ENCODE results near the gene ZKSCAN5.

The ZKSCAN5 gene

DNA sequence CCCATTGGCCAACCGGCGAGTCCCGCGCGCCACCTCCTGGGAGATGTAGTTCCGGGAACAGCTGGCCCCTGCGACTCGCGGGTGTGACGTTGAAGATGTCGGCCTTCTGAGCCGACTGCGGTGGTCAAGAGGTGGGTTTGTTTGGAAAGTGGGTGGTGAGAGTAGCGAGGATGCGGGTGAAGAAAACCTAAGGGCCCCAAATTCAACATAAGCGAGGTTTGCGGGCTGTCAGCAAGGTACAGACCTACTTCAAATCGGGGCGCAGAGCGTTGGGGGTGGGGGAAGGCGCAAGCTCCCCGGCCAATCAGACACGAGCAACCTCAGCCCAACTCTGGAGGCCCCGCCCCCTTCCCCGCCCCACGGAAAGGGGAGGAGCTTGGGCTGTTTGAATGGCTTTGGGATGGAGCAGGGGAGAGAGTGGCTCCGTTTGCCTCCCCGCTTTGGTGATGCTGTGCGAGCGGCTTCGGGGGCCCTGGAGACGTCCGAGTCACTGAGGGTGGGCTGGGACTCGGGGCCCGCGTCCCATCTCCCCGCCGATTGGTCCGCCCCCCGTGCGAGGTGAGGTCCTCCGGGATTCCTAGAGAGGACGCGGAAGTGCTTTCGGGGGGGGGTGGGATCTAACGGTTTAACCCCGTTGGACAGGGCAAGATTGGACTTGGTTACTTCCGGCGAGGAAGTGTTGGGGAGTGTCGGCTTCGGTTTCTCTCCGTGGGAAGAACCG, at the start of gene ZKSCAN5:
ZKSCAN5 (plus strand) TSS at position 60 of the 721 bp plus-strand sequence. CDS start 1,383 bp downstream, outside the sequence.
- H3K4me3 ChIP-seq = peak within 1 kb of the TSS; percentile 60 to 90 (median 71)
- peak within 1 kb of the TSS; percentile 23 to 95 (median 85) for H3K27ac ChIP-seq

DNA sequence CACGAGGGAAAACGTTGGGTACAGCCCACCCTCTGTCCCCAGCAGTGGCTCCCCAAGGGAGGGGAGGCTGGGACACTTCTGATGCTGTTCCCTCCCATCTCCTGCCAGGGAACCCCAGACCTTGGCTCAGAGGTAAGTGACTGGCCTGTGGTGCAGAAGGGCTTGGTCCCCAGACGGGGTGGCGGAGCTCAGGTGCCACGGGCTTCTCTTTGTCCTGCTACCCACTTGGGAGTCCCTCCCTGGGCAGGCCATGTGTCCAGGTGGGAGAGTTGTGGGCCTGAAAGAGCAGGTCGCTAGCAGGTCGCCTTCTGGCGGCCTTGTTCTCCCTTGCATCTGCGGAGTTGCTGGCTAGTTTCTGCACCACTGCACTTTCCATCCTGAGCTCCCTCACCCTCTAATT, 48.6 kb upstream of the ZKSCAN5 start:
- Histone ChIP-seq H3K4me3 (no peak overlapping the region), H3K27ac (no peak overlapping the region)

DNA sequence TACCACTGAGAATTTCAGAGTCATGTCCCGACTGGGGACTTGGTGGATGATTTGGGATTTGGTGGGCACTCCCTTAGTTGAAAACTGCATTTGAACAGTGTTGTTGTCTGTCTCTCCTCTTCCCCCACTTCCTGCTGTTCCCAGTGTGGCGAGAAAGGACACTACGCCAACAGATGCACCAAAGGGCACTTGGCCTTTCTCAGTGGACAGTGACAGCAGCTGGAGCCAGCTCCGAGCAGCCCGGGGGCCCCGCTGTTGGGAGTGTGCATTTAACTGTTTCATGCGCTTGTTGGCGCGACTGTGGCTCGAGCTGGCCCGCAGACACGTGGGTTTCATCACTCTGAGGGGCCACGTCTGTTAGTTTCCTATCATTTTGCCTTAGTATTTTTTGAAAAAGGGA, 48.2 kb upstream of the ZKSCAN5 start:
- Histone ChIP-seq H3K4me3 (no peak overlapping the region), H3K27ac (no peak overlapping the region)

DNA sequence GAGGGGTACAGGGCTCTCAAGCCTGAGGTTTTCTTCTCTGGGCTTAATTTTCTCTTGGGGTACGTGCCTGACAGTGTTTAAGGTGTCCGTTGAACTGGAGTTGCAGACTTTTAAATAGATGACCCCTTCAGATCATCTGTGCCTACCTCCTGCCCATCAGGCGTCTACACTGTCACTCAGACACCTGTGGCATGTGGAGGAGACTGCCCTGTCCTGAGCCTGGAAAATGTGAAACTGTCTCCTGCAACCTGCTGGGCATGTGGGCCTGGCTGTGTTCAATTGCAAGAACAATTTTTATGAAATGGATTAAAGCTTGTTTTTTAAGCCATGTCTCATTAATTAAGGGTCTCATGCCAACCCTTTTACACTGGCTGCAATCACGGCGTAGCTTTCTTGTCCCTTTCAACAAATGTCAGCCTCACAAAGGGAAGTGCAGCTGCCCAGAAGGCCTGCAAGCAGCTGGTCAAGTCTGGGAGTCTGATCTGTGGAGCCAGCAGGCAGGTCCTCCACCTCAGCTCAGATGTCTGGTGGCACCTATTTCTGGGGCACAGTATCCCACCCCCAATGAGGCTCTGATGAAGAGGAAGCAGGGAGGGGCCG, 47.3 kb upstream of the ZKSCAN5 start:
- H3K27ac ChIP-seq = no peak overlapping the region
- no peak overlapping the region for H3K4me3 ChIP-seq

DNA sequence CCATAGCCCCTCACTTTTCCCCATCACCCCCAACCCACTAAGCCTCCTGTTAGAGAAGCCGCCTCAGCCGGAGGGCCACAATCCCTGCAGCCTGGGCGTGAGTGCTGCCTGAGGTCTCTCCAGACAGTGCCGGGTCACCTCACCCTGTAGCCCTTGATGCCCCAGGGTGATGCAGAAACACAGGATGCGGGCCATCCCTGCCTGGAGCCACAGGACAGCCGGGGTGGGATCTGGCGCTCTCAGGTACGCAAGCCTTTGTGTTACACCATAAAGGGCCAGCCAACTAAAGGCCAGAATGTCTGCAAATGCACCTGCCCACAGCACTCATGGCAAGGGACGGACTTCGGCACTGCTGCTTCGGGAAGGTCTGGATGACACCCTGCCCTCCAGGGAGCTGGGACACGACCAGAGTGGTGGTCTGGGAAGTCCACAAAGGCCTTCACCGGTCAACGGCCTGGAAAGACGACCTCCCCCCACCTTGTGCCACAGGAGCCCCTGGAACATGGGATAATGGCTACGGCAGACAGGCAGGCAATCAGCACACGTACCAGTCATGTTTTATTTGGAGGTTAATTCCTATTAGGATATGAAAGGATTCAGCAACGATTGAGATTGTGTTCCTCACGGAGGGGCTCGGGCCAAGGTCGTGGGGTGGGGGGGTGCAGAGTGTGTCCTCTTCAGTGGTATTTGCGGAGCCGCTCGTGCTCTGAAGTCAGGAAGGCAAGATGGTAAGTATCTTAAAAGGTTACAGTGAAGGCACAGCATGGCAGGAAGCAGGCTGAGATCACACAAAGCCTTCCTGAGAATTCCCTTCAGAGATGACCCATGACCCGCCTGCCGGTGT, 46.6 kb upstream of the ZKSCAN5 start:
- Histone ChIP-seq H3K4me3 (no peak overlapping the region), H3K27ac (no peak overlapping the region)

DNA sequence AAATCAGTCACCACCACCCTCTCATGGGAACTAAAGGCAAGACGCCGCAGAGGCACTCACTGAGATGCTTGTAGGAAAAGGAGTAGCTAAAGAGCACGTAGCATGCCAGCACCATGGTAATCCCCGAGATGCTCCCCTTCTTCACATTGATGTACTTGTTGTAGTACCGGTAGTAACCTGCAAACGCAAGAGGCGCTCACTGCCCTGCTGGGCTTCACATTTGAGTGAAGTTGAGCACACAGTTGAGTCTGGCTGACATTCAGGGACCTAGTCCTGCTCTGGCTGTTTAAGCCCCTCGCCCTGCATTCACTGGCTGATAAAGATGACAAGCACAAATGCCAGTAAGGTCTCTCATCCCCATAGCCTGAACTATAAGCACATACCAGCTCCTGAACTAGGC, 45.4 kb upstream of the ZKSCAN5 start:
- H3K27ac ChIP-seq = no peak overlapping the region
- H3K4me3 ChIP-seq = no peak overlapping the region

DNA sequence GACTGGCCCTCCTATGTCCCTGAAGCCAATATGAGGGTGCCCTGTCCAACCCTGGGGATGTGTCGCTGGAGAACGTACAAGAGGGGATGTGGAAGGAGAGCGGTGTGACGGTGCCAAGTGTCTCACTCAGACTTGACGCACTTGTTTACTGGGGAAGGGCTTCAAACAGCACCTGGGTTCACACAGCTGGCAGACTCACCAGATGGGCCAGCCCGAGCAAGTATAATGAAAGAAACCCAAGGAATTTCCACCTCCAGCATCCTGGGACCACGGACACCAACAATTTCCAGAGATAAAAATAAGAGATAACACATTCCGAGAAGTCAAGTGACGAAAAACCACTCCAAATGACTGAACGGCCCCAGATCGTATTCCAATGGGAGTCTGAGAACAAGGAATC, 43.8 kb upstream of the ZKSCAN5 start:
- no peak overlapping the region for H3K4me3 ChIP-seq
- peak overlapping the region in 4 of 21 experiments; percentile 0 to 35 (median 28) for H3K27ac ChIP-seq

DNA sequence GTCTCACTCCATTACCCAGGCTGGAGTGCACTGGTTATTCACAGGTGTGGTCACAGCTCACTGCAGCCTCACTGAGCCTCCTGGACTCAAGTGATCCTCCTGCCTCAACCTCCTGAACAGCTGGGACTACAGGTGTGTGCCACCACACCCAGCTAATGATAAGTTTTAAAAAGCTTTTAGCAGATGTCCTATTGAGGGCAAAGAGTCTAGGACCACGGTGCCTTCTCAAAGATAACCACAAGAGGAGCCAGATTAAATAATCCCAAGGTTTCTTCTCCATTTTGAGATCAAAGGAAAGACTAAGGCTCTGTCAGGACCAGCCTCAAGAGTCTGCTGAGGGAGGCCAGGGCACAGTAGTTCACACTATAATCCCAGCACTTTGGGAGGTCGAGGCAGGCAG, 43.2 kb upstream of the ZKSCAN5 start:
- Histone ChIP-seq H3K27ac (peak overlapping the region in 2 of 21 experiments; percentile 27 to 47), H3K4me3 (no peak overlapping the region)

DNA sequence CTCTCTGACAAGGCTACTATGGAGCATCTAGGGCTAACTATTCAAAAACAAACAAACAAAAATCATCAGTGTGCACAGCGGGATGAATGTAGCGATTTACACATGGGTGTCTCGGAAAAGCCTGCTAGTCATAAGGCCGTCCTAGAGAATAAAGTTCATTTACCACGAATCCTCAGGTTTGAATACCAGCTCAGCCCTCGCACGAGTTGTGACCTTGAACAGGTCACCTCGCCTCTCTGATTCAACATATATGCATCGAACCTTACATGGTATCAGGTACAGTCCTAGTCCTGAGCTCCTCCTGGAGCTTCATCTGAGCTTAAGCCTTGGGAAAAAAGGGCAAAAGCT, 39.1 kb upstream of the ZKSCAN5 start:
- peak overlapping the region; percentile 56 to 95 (median 86) for H3K4me3 ChIP-seq
- peak overlapping the region; percentile 75 to 97 (median 91) for H3K27ac ChIP-seq

DNA sequence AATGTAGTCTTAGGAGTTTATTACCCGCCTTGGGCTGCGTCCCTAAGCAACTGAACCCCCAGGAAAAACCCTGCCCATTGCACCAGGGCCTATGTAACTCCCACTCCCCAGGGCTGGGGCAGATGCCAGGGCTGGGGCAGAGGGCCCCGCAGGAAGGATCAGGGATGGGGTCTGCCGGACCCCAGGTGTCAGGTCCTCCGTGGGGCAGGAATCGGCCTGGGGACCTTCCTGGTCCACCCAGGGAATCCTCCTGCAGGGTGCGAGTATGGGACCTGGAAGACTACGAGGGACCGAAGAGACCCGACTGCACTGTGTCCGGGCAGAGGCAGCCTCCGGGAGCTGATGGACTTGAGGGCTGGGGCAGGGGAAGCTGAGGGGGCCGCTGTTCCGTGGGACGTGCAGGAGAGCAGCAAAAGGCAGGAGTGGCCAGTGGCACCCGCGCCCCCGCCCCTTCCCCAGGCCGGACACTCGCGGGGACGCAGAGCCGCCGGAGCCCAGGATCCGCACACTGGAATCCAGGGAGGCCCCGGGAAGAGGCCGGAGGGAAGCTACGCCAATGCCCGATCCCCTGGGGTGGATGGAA, 36.0 kb upstream of the ZKSCAN5 start:
- Histone ChIP-seq H3K4me3 (no peak overlapping the region), H3K27ac (no peak overlapping the region)

DNA sequence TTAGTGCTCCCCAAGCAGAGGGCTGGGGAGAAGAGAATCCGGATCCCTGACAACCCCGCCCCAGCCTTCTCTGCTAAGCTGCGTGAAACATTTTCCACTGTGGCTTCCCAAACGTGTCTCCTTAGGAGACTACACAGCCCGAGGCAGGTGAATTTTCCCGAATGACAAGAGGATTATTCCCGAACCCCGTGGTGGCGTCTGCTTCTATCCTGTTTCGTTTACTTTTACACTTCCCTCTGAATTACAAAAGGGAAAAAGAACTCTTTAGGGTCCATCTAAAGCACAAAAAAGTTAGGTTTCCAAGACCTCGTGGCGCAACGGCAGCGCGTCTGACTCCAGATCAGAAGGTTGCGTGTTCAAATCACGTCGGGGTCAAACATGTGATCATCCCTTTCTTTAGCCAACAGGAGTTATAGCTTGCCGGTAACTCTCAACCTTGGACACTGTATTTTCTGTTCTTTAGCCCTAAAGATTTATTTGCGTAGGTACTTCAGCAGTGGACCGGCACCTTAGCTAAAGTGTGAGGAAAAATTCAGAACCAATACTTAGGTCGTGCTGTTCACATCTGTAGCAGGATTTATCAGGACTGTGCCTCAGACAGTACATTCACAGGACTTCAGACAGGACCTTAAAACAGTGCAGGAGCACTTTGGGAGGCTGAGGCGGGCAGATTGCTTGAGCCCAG, 34.9 kb upstream of the ZKSCAN5 start:
- H3K4me3 ChIP-seq = no peak overlapping the region
- peak overlapping the region in 5 of 21 experiments; percentile 4 to 70 (median 43) for H3K27ac ChIP-seq

DNA sequence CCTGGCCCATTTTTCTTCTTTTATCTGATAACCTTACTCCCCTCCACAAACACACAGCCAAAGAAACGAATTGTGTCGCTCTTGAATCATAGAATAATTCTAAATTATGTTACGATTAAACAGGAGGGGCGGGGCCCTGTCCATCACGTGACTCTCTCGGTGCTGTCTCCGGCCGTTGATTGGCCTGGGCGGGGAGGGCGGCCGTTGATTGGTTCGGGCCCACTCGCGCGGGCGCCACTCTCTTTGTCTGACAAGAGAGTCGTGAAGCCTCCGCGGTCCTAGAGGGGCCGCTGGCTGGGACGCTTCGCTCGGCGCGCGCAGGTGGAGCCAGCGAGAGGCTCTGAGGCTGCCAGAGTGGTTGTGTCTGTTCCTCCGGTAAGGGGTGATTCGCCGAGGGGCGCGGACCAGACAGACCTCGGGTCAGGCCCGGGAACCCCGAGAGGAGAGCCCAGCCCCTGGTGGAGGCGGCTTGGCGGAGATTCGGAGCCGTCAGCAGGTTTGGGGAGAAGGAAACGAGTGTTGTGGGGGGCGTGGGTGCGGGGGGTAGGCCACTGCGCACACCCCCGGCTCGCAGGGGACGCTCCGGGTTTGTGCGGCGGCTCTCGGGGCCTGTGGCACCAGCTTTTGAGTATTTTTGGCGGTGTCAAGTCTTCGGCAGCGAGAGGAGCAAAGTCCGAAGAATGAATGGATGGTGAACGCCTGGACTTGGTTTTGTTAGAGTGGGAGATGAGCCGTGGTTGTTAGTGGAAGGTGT, 31.7 kb upstream of the ZKSCAN5 start, which contains the start of gene ZNF789:
ZNF789 (plus strand) TSS at position 330 of the 754 bp plus-strand sequence. CDS start 3,567 bp downstream, outside the sequence.
- Histone ChIP-seq H3K27ac (peak within 1 kb of the TSS; percentile 33 to 91 (median 83)), H3K4me3 (peak within 1 kb of the TSS; percentile 58 to 89 (median 82))

DNA sequence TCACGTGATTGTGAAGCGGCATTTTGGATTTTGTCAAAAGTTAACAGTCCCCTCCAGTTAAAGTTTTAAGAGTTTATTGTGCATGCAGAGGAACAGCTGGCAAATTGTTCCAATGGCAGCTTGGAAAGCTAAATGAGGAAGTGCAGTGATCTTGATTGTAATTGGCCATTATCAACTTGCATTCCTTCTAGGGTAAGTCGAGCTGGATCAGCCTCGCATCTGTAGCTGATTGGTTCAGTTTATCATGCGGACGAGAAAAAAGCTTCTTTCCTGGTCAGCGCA, 31.2 kb upstream of the ZKSCAN5 start:
- H3K4me3 ChIP-seq = peak overlapping the region; percentile 58 to 89 (median 82)
- H3K27ac ChIP-seq = peak overlapping the region in 20 of 21 experiments; percentile 64 to 91 (median 84)

DNA sequence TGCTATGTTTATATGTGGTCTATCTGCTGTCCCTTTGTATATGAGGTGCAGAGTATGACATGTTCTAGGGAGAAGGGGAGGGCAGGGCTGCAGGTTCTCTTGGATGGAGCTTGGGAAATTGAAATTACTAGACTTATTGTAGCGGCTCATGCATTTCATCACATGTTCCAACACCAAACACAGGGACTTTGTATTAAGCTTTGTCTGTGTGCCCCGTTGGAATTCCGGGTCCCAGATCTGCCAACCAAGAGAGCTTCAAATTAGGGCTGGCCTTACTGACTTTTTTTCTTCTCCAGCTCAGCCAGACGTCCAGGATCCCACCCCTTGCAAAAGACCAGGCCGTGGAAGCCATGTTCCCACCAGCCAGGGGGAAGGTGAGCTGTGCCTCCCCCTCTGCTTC, 28.4 kb upstream of the ZKSCAN5 start:
- Histone ChIP-seq H3K4me3 (no peak overlapping the region), H3K27ac (peak overlapping the region in 1 of 21 experiments; percentile 41)

DNA sequence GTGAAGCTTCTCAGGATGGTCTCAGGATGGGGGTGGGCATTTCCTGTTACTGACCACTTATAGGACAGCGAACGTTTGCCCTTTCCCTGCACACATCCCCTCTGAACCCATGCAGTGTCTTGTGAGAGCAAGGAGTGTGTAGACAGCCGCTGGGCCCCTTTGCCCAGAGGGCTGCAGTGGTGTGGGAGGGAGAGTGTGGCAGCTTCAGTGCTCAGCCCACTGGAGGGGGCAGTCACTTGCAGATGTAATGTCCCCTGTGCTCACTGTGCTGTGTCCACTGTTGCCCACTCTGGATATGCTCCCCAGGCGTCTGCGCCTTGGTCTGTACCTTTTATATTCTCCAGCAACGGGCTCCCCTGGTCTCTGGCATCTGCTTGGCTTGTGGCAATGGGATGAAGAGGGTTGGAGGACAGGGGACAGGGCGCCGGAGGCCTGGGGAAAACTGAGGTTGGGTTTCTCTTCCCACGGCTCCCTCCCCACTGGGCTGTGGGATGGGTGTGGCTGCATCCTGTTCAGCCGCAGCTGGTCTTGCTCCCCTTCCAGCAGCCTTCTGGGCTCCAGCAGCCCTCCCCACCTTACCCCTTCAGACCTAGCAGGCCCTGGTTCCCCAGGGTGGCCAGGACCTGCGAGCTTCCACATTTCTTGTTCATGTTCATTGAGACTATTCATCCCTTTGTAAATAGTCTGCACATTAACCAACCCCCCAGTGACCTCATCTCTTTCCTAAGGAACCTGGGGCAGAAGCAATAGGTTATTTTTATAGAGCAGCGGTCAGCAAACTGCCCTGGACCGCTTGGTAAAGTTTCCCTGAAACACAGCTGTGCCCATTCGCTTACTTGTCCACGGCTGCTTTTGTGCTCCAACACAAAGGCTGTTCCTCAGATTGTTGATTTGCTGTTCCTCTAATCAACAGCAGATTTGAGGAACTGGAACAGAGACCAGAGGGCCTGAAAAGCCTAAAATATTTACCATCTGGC, 25.7 kb upstream of the ZKSCAN5 start:
- Histone ChIP-seq H3K27ac (peak overlapping the region in 17 of 21 experiments; percentile 6 to 82 (median 55)), H3K4me3 (no peak overlapping the region)

DNA sequence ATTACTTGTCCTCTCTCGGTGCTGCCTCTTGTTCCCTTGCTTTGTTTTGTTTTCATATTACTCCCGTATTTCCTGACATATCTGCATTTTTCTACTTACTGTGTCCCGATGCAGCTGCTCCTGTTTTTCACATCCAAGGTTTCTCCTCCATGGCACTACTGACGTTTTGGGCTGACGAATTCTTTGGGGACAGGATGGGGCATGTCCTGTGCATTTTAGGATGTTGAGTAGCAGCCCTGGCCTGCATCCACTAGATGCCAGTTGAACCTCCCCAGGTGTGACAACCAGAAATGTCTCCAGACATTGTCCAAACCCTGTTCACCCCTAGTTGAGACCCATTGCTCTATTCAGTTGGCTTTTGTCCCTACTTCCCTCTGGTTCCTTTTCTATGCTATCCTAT, 19.4 kb upstream of the ZKSCAN5 start:
- Histone ChIP-seq H3K4me3 (no peak overlapping the region), H3K27ac (peak overlapping the region in 2 of 21 experiments; percentile 22 to 41)

DNA sequence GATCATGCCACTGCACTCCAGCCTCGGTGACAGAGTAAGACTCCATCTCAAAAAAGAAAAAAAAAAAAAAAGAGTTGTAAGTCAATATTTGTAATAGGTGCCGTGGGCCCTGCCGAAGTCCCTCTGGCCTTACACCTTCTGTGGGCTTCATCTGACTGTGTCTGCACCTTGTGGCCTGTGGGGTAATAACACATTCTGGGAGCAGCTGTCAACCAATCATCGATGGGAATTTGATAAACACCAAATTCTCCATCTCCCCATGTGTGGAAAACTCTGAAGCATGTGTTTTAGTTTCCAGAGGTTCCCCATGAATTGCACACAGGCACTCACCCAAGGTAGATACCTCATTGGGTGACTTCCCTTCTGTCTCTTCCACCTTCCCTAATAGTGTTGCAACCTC, 15.2 kb upstream of the ZKSCAN5 start:
- no peak overlapping the region for H3K27ac ChIP-seq
- H3K4me3 ChIP-seq = no peak overlapping the region

DNA sequence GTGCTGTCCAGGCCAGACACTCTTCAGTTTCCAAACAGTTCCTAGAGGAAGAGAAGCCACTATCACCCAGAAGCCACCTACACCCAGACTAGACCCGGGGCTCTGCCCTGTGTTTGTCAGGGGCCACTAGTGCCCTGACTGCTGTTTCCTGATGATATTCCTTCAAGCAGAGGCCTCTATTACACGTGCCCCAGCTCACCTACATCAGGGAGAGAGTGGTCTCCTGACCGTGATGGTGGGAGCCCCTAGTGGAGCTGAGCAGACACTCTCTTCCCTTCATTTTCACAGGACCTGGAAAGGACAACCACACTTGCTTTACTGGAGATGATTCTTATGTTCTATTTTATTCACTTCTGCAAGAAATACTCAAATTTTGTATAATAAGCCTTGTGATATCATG, 13.6 kb upstream of the ZKSCAN5 start:
- H3K27ac ChIP-seq = no peak overlapping the region

More for the DNA sequence above, 13.6 kb upstream of the ZKSCAN5 start:
- H3K4me3 ChIP-seq = no peak overlapping the region

Data from skin epidermis (tissue), 12 donors.